B cell (primary cell): ENCODE data around the gene SSH3. TPM values are rescaled to one million over a fixed set of nuclear protein-coding genes. Genes with fewer than 3 reads are reported as not detected.

Experiments used
- ATAC-seq: fragments of 200-7000 bp; cut with Tn5 transposase; one replicate; pipeline ENCODE4 v1.10.0; 2021; ENCODE audit warnings: low read depth, mild to moderate bottlenecking, moderate number of reproducible peaks, moderate library complexity
- CTCF ChIA-PET: fragments of 350-600 bp; sonication (Branson Sonifier 250); formaldehyde crosslinking; loops from one replicate; lab custom pipeline; 2021; ENCODE audit warnings: antibody characterized with exemption, inconsistent platforms; lab: Charles Lee
- POLR2A ChIA-PET: fragments of 350-600 bp; sonication (Branson Sonifier 250); formaldehyde crosslinking; loops from one replicate; lab custom pipeline; 2021; ENCODE audit warnings: antibody characterized with exemption; lab: Charles Lee
- DNase-seq: peaks from one replicate; pipeline ENCODE4 v3.0.0; 2013
- H2AFZ ChIP-seq: 2 replicates; pipeline ENCODE4 v1.6.1; 2012; ENCODE audit warnings: mild to moderate bottlenecking, low read depth, low read length; ENCODE audit not compliant: insufficient read depth, poor library complexity, severe bottlenecking
- H3K27ac ChIP-seq, 2 donors: 1 replicate in 1 of 2; 2 replicates in 1 of 2; pipeline ENCODE4 v1.5.1; 2012 to 2013; ENCODE audit warnings: low read length in 2 of 2, mild to moderate bottlenecking in 2 of 2, moderate library complexity in 1 of 2
- H3K27me3 ChIP-seq, 4 experiments: fragments of 200-600 bp in 1 of 4; sonication (generic) in 1 of 4; replicated peaks in 1 of 4; 1 replicate in 2 of 4; 2 replicates in 2 of 4; pipeline versions ENCODE4 v1.6.1 to v1.7.0; 2013 to 2016; ENCODE audit warnings: low read length in 3 of 4, mild to moderate bottlenecking in 2 of 4, mixed read lengths in 1 of 4, moderate library complexity in 1 of 4; ENCODE audit not compliant: insufficient read depth in 4 of 4, control insufficient read depth in 3 of 4; ENCODE audit errors: control extremely low read depth in 1 of 4
- H3K36me3 ChIP-seq, 2 experiments: replicated peaks in 1 of 2; 1 replicate in 1 of 2; 2 replicates in 1 of 2; pipeline versions ENCODE4 v1.6.1 to v1.7.1; 2013; ENCODE audit warnings: low read length in 1 of 2; ENCODE audit not compliant: insufficient read depth in 2 of 2, control insufficient read depth in 1 of 2; ENCODE audit errors: control extremely low read depth in 1 of 2, extremely low read depth in 1 of 2
- H3K4me1 ChIP-seq, 2 donors: fragments of 200-600 bp in 1 of 2; sonication (generic) in 1 of 2; 1 replicate in 1 of 2; 2 replicates in 1 of 2; pipeline versions ENCODE4 v1.5.1 to v1.6.1; 2013 to 2017; ENCODE audit warnings: low read length in 2 of 2; ENCODE audit not compliant: control insufficient read depth in 2 of 2, insufficient read depth in 2 of 2
- H3K4me2 ChIP-seq: replicated peaks from 2 replicates; pipeline ENCODE3; 2012; ENCODE audit warnings: mild to moderate bottlenecking, low read depth, low read length; ENCODE audit not compliant: poor library complexity, severe bottlenecking
- H3K4me3 ChIP-seq, 5 experiments: fragments of 200-600 bp in 1 of 5; sonication (generic) in 1 of 5; 1 replicate in 3 of 5; 2 replicates in 2 of 5; pipeline versions ENCODE4 v1.5.1 to v1.7.0; 2011 to 2016; ENCODE audit warnings: low read length in 4 of 5, mild to moderate bottlenecking in 4 of 5, low read depth in 2 of 5, control low read depth in 1 of 5, moderate library complexity in 1 of 5; ENCODE audit not compliant: insufficient read depth in 1 of 5; ENCODE audit errors: control extremely low read depth in 1 of 5, extremely low read depth in 1 of 5
- H3K79me2 ChIP-seq: fragments of 200-600 bp; sonication (generic); one replicate; pipeline ENCODE4 v1.6.0; 2016; ENCODE audit warnings: low read length; ENCODE audit not compliant: control insufficient read depth, insufficient read depth
- H3K9ac ChIP-seq: fragments of 200-600 bp; sonication (generic); 2 replicates; pipeline ENCODE4 v1.6.1; 2017; ENCODE audit warnings: mild to moderate bottlenecking, low read length, moderate library complexity
- H3K9me3 ChIP-seq, 3 donors: one replicate each; pipeline versions ENCODE4 v1.6.1 to v1.7.1; 2013; ENCODE audit warnings: low read length in 2 of 3; ENCODE audit not compliant: control insufficient read depth in 2 of 3, insufficient read depth in 1 of 3; ENCODE audit errors: control extremely low read depth in 1 of 3
- H4K20me1 ChIP-seq: 2 replicates; pipeline ENCODE4 v1.6.0; 2012; ENCODE audit warnings: mild to moderate bottlenecking, low read length; ENCODE audit not compliant: insufficient read depth, control insufficient read depth, poor library complexity, severe bottlenecking
- H3K27ac Mint-ChIP-seq: one replicate; pipeline ENCODE4 v1.8.0; 2021; ENCODE audit warnings: mixed read lengths
- H3K27me3 Mint-ChIP-seq: one replicate; pipeline ENCODE4 v1.8.0; 2021; ENCODE audit warnings: mixed read lengths
- H3K4me1 Mint-ChIP-seq: one replicate; pipeline ENCODE4 v1.8.0; 2021; ENCODE audit warnings: mixed read lengths
- H3K4me3 Mint-ChIP-seq: one replicate; pipeline ENCODE4 v1.8.0; 2021; ENCODE audit warnings: mixed read lengths
- H3K9me3 Mint-ChIP-seq: one replicate; pipeline ENCODE4 v1.8.0; 2022; ENCODE audit warnings: mixed read lengths; ENCODE audit not compliant: insufficient read depth
- EZH2 ChIP-seq: IDR thresholded peaks from 2 replicates; pipeline ENCODE4 v1.6.1; 2012; ENCODE audit warnings: borderline replicate concordance, low read depth, mild to moderate bottlenecking, moderate library complexity, low read length; ENCODE audit not compliant: insufficient read depth, poor library complexity, severe bottlenecking
- WGBS: methylation state at CpG from one replicate; pipeline ENCODE4 v1.1.5; 2013; ENCODE audit warnings: missing lambda C conversion rate; ENCODE audit not compliant: insufficient coverage; 5-methylcytosine and 5-hydroxymethylcytosine counted together
- intact Hi-C: fragments of 100-400 bp; cut with micrococcal nuclease; formaldehyde crosslinking; loops from one replicate; pipeline ENCODE4 v1.10.0; 2022
- polyA plus RNA-seq: library from polyadenylated mRNA; depleted of rRNA; stranded (reverse); fragments of >200 nt; gene quantifications from 2 replicates; pipeline ENCODE4 v1.2.3, GENCODE V29; 2012
- total RNA-seq, 2 donors: library from RNA; stranded (reverse); fragments of 120-200 nt in 1 of 2; gene quantifications; 1 replicate in 1 of 2; 2 replicates in 1 of 2; pipeline versions ENCODE4 v1.2.3 to v1.2.4, GENCODE V29; 2013 to 2022
- TF ChIP-seq, protein P1 (sequence below): fragments of 200-600 bp; IDR thresholded peaks from one replicate; pipeline ENCODE4 v1.8.0; 2022; ENCODE audit warnings: antibody characterized with exemption, mild to moderate bottlenecking

Gene SSH3
- total and polyA plus RNA-seq, 2 donors (not counting 1 experiment from before 2014, with no cell fraction given) = 4.0 to 7.2 TPM

GRCh38 chr11:67279589-67280340 lies 23.6 kb upstream of the SSH3 start:
- no peak for DNase-seq

More at GRCh38 chr11:67279589-67280340, 23.6 kb upstream of the SSH3 start:
- H3K9me3 ChIP-seq = no peaks in the 10 kb centered on the region
- WGBS = 87% methylated on average over 12 of the region's 17 CpGs
- POLR2A ChIA-PET = interaction anchor here (1.0 to 6.8 kb wide), 3 partner anchors 8 to 10 kb away, joined by 3 to 70 read pairs (median 43); partner anchors contain the start of gene ANKRD13D
- Mint-ChIP-seq H3K27ac (peak overlapping the region; percentile 95), H3K9me3 (no peaks in the 10 kb centered on the region), H3K27me3 (no peaks in the 10 kb centered on the region), H3K4me1 (peaks cover 56% of the 10 kb centered on the region), H3K4me3 (no peak overlapping the region)
- H3K4me2 ChIP-seq = peak overlapping the region; percentile 92
- TF ChIP-seq, protein P1, sequence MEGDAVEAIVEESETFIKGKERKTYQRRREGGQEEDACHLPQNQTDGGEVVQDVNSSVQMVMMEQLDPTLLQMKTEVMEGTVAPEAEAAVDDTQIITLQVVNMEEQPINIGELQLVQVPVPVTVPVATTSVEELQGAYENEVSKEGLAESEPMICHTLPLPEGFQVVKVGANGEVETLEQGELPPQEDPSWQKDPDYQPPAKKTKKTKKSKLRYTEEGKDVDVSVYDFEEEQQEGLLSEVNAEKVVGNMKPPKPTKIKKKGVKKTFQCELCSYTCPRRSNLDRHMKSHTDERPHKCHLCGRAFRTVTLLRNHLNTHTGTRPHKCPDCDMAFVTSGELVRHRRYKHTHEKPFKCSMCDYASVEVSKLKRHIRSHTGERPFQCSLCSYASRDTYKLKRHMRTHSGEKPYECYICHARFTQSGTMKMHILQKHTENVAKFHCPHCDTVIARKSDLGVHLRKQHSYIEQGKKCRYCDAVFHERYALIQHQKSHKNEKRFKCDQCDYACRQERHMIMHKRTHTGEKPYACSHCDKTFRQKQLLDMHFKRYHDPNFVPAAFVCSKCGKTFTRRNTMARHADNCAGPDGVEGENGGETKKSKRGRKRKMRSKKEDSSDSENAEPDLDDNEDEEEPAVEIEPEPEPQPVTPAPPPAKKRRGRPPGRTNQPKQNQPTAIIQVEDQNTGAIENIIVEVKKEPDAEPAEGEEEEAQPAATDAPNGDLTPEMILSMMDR = no peak
- TF ChIP-seq EZH2 = no peak
- intact Hi-C loops = no loop called here
- peak overlapping the region; percentile 82 for H3K27ac ChIP-seq
- CTCF ChIA-PET = interaction anchor here (1.0 to 5.5 kb wide), 3 partner anchors 11 to 38 kb away, joined by 3 to 46 read pairs (median 5); partner anchors contain the start of gene GRK2
- H3K4me1 ChIP-seq = peaks cover 58 to 62% of the 10 kb centered on the region in 2 donors
- H3K9ac ChIP-seq = no peak overlapping the region
- no peak overlapping the region for H3K4me3 ChIP-seq
- peaks cover 98% of the 10 kb centered on the region for H3K79me2 ChIP-seq
- no peaks in the 10 kb centered on the region for H3K27me3 ChIP-seq
- no peak for ATAC-seq
- H4K20me1 ChIP-seq = peaks cover 71% of the 10 kb centered on the region
- no peak overlapping the region for H2AFZ ChIP-seq
- H3K36me3 ChIP-seq = peaks cover 0 to 89% of the 10 kb centered on the region in 2 experiments
